Activated T-helper 2 cell treated with anti-CD3 and anti-CD28 coated beads, Interferon-gamma antibody, Interleukin-2, Interleukin-4, amounts not matched to agents 10 μg/mL and 5 μg/mL and 100 μg/mL, durations not matched to agents 14 hours and 24 hours and 36 hours (primary cell): ENCODE measurements around the gene CTIF. TPM values are rescaled to one million over a fixed set of nuclear protein-coding genes. Genes with fewer than 3 reads are reported as not detected.

Experiments used
- DNase-seq: peaks from one replicate; pipeline ENCODE4 v3.0.0; 2021; ENCODE audit warnings: low spot score
- H3K27ac Mint-ChIP-seq: one replicate; pipeline ENCODE4 v1.8.0; 2021; ENCODE audit warnings: mixed read lengths
- H3K27me3 Mint-ChIP-seq: one replicate; pipeline ENCODE4 v1.8.0; 2021; ENCODE audit warnings: low read depth, mixed read lengths
- H3K36me3 Mint-ChIP-seq: one replicate; pipeline ENCODE4 v1.8.0; 2021; ENCODE audit warnings: low read depth, mixed read lengths
- H3K4me1 Mint-ChIP-seq: one replicate; pipeline ENCODE4 v1.8.0; 2021; ENCODE audit warnings: low read depth, mixed read lengths
- H3K4me3 Mint-ChIP-seq: one replicate; pipeline ENCODE4 v1.8.0; 2021; ENCODE audit warnings: low read depth, mild to moderate bottlenecking, moderate library complexity, mixed read lengths
- H3K9me3 Mint-ChIP-seq: one replicate; pipeline ENCODE4 v1.8.0; 2021; ENCODE audit warnings: mixed read lengths
- intact Hi-C: fragments of 100-400 bp; cut with micrococcal nuclease; formaldehyde crosslinking; loops from one replicate; pipeline ENCODE4 v1.15.1; 2023
- total RNA-seq: library from RNA; stranded (reverse); gene quantifications from 2 replicates; pipeline ENCODE4 v1.2.3, GENCODE V29; 2022

The CTIF gene
- total RNA-seq, 1 donor from 2014 or later = 7.0 TPM

GRCh38 chr18:48632676-48633257, 93.9 kb downstream of the CTIF start:
- Mint-ChIP-seq H3K36me3 (no peaks in the 10 kb centered on the region), H3K4me1 (no peaks in the 10 kb centered on the region), H3K27ac (no peak overlapping the region), H3K9me3 (no peaks in the 10 kb centered on the region), H3K27me3 (no peaks in the 10 kb centered on the region), H3K4me3 (no peak overlapping the region)
- DNase-seq = no peak
- intact Hi-C loops = no loop called here

GRCh38 chr18:48634491-48634890, 95.7 kb downstream of the CTIF start:
- H3K36me3 Mint-ChIP-seq = no peaks in the 10 kb centered on the region
- no peak for DNase-seq
- H3K27me3 Mint-ChIP-seq = no peaks in the 10 kb centered on the region
- intact Hi-C loops = no loop called here
- no peak overlapping the region for H3K27ac Mint-ChIP-seq
- H3K9me3 Mint-ChIP-seq = no peaks in the 10 kb centered on the region
- H3K4me3 Mint-ChIP-seq = no peak overlapping the region
- H3K4me1 Mint-ChIP-seq = no peaks in the 10 kb centered on the region

- no peak overlapping the region for H3K27ac Mint-ChIP-seq
- H3K36me3 Mint-ChIP-seq = no peaks in the 10 kb centered on the region
- no peak for DNase-seq
- intact Hi-C loops = no loop called here
- H3K27me3 Mint-ChIP-seq = no peaks in the 10 kb centered on the region
- H3K4me1 Mint-ChIP-seq = no peaks in the 10 kb centered on the region
- H3K9me3 Mint-ChIP-seq = no peaks in the 10 kb centered on the region
- no peak overlapping the region for H3K4me3 Mint-ChIP-seq
Observed at GRCh38 chr18:48634975-48635374, 96.1 kb downstream of the CTIF start.

- H3K4me3 Mint-ChIP-seq = no peak overlapping the region
- DNase-seq = no peak
- intact Hi-C loops = no loop called here
- H3K9me3 Mint-ChIP-seq = no peaks in the 10 kb centered on the region
- H3K27ac Mint-ChIP-seq = no peak overlapping the region
- H3K4me1 Mint-ChIP-seq = no peaks in the 10 kb centered on the region
- no peaks in the 10 kb centered on the region for H3K27me3 Mint-ChIP-seq
- no peaks in the 10 kb centered on the region for H3K36me3 Mint-ChIP-seq
Observed at GRCh38 chr18:48635806-48636205, 97.0 kb downstream of the CTIF start.

- Mint-ChIP-seq H3K36me3 (no peaks in the 10 kb centered on the region), H3K27me3 (no peaks in the 10 kb centered on the region), H3K4me1 (no peaks in the 10 kb centered on the region), H3K4me3 (no peak overlapping the region), H3K9me3 (no peaks in the 10 kb centered on the region), H3K27ac (no peak overlapping the region)
- intact Hi-C loops = no loop called here
- no peak for DNase-seq
Observed at GRCh38 chr18:48636436-48636835, 97.6 kb downstream of the CTIF start.

- H3K4me3 Mint-ChIP-seq = no peak overlapping the region
- no peaks in the 10 kb centered on the region for H3K27me3 Mint-ChIP-seq
- no peaks in the 10 kb centered on the region for H3K9me3 Mint-ChIP-seq
- no peak for DNase-seq
- H3K4me1 Mint-ChIP-seq = no peaks in the 10 kb centered on the region
- no peak overlapping the region for H3K27ac Mint-ChIP-seq
- intact Hi-C loops = no loop called here
- no peaks in the 10 kb centered on the region for H3K36me3 Mint-ChIP-seq
Observed at GRCh38 chr18:48637081-48637990, 98.5 kb downstream of the CTIF start.

GRCh38 chr18:48638451-48638850, 99.6 kb downstream of the CTIF start:
- intact Hi-C loops = no loop called here
- Mint-ChIP-seq H3K4me1 (no peaks in the 10 kb centered on the region), H3K4me3 (no peak overlapping the region), H3K27me3 (no peaks in the 10 kb centered on the region), H3K36me3 (no peaks in the 10 kb centered on the region), H3K9me3 (no peaks in the 10 kb centered on the region), H3K27ac (no peak overlapping the region)
- DNase-seq = no peak

GRCh38 chr18:48638896-48639771, 100.3 kb downstream of the CTIF start:
- H3K27me3 Mint-ChIP-seq = no peaks in the 10 kb centered on the region

GRCh38 chr18:48639772-48640432, 101.1 kb downstream of the CTIF start:
- no peak overlapping the region for H3K27ac Mint-ChIP-seq
- H3K9me3 Mint-ChIP-seq = no peaks in the 10 kb centered on the region
- no peaks in the 10 kb centered on the region for H3K27me3 Mint-ChIP-seq
- H3K4me3 Mint-ChIP-seq = no peak overlapping the region
- no peaks in the 10 kb centered on the region for H3K36me3 Mint-ChIP-seq
- intact Hi-C loops = no loop called here
- no peaks in the 10 kb centered on the region for H3K4me1 Mint-ChIP-seq
- DNase-seq = no peak

More at GRCh38 chr18:48638896-48639771, 100.3 kb downstream of the CTIF start:
- no peaks in the 10 kb centered on the region for H3K36me3 Mint-ChIP-seq
- intact Hi-C loops = no loop called here
- H3K9me3 Mint-ChIP-seq = no peaks in the 10 kb centered on the region
- no peak overlapping the region for H3K4me3 Mint-ChIP-seq
- H3K4me1 Mint-ChIP-seq = no peaks in the 10 kb centered on the region
- DNase-seq = no peak
- H3K27ac Mint-ChIP-seq = no peak overlapping the region

- H3K4me3 Mint-ChIP-seq = no peak overlapping the region
- H3K4me1 Mint-ChIP-seq = no peaks in the 10 kb centered on the region
- no peaks in the 10 kb centered on the region for H3K27me3 Mint-ChIP-seq
- H3K27ac Mint-ChIP-seq = no peak overlapping the region
- H3K9me3 Mint-ChIP-seq = no peaks in the 10 kb centered on the region
- no peak for DNase-seq
- H3K36me3 Mint-ChIP-seq = no peaks in the 10 kb centered on the region
- intact Hi-C loops = no loop called here
Observed at GRCh38 chr18:48640566-48641270, 101.9 kb downstream of the CTIF start.

GRCh38 chr18:48641981-48642380, 103.2 kb downstream of the CTIF start:
- H3K27ac Mint-ChIP-seq = no peak overlapping the region
- H3K9me3 Mint-ChIP-seq = no peaks in the 10 kb centered on the region
- H3K36me3 Mint-ChIP-seq = no peaks in the 10 kb centered on the region
- no peaks in the 10 kb centered on the region for H3K4me1 Mint-ChIP-seq
- DNase-seq = no peak
- no peaks in the 10 kb centered on the region for H3K27me3 Mint-ChIP-seq
- H3K4me3 Mint-ChIP-seq = no peak overlapping the region
- intact Hi-C loops = no loop called here

GRCh38 chr18:48642503-48642902, 103.7 kb downstream of the CTIF start:
- DNase-seq = no peak
- Mint-ChIP-seq H3K9me3 (no peaks in the 10 kb centered on the region), H3K27me3 (no peaks in the 10 kb centered on the region), H3K36me3 (no peaks in the 10 kb centered on the region), H3K4me3 (no peak overlapping the region), H3K4me1 (no peaks in the 10 kb centered on the region), H3K27ac (no peak overlapping the region)
- intact Hi-C loops = no loop called here
